ENCODE data around the gene PDSS2. TPM values are rescaled to one million over a fixed set of nuclear protein-coding genes. Genes with fewer than 3 reads are reported as not detected.
"Not testable (repeated sequence)": the region's sequence is repeated elsewhere in the genome, so short reads cannot be mapped to it uniquely, and the experiment has no call there.

Gene PDSS2
- total RNA-seq, 1 experiment from 2014 or later: 10.2 TPM

- BruUV-seq (replicated peaks): no TSS peak
- intact Hi-C loops (cut with micrococcal nuclease): no loop called here
- H3K9me3 Mint-ChIP-seq (ENCODE audit: unreplicated experiment): no peaks in the 10 kb centered on the region
- ChIA-PET POLR2A (interaction anchor here (0.6 to 1.3 kb wide), 4 partner anchors 13 to 259 kb away, joined by 3 to 4 read pairs (median 4); no protein-coding TSS in a partner anchor), CTCF (interaction anchor here (0.5 to 0.7 kb wide), 2 partner anchors 12 to 111 kb away, joined by 3 to 4 read pairs; no protein-coding TSS in a partner anchor)
- TF ChIP-seq, protein P1, sequence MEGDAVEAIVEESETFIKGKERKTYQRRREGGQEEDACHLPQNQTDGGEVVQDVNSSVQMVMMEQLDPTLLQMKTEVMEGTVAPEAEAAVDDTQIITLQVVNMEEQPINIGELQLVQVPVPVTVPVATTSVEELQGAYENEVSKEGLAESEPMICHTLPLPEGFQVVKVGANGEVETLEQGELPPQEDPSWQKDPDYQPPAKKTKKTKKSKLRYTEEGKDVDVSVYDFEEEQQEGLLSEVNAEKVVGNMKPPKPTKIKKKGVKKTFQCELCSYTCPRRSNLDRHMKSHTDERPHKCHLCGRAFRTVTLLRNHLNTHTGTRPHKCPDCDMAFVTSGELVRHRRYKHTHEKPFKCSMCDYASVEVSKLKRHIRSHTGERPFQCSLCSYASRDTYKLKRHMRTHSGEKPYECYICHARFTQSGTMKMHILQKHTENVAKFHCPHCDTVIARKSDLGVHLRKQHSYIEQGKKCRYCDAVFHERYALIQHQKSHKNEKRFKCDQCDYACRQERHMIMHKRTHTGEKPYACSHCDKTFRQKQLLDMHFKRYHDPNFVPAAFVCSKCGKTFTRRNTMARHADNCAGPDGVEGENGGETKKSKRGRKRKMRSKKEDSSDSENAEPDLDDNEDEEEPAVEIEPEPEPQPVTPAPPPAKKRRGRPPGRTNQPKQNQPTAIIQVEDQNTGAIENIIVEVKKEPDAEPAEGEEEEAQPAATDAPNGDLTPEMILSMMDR (IDR thresholded peaks at IDR 0.05; ENCODE audit: unreplicated experiment): no peak
- no peaks in the 10 kb centered on the region for H3K27me3 Mint-ChIP-seq (ENCODE audit: insufficient read depth, unreplicated experiment)
- peaks cover 9% of the 10 kb centered on the region for H3K4me1 Mint-ChIP-seq (ENCODE audit: insufficient read depth, unreplicated experiment)
- H3K27ac Mint-ChIP-seq (ENCODE audit: low read depth, unreplicated experiment): no peak overlapping the region
- no peak for DNase-seq (ENCODE audit: unreplicated experiment)
- no peak overlapping the region for H3K4me3 Mint-ChIP-seq (ENCODE audit: unreplicated experiment)
- peaks cover 6% of the 10 kb centered on the region for H3K36me3 Mint-ChIP-seq (ENCODE audit: insufficient read depth, unreplicated experiment)
Measured at GRCh38 chr6:107290491-107290890, 168.9 kb downstream of the PDSS2 start.

- POLR2A ChIA-PET; CTCF ChIA-PET; H3K27me3 Mint-ChIP-seq (ENCODE audit: insufficient read depth, unreplicated experiment); H3K36me3 Mint-ChIP-seq (ENCODE audit: insufficient read depth, unreplicated experiment); H3K4me3 Mint-ChIP-seq (ENCODE audit: unreplicated experiment); H3K4me1 Mint-ChIP-seq (ENCODE audit: insufficient read depth, unreplicated experiment); H3K9me3 Mint-ChIP-seq (ENCODE audit: unreplicated experiment); H3K27ac Mint-ChIP-seq (ENCODE audit: low read depth, unreplicated experiment); BruUV-seq (replicated peaks); intact Hi-C loops (cut with micrococcal nuclease); DNase-seq (ENCODE audit: unreplicated experiment): not testable (repeated sequence)
Measured at GRCh38 chr6:107289258-107289657, 170.1 kb downstream of the PDSS2 start.

GRCh38 chr6:107285683-107286082 lies 173.7 kb downstream of the PDSS2 start:
- H3K27me3 Mint-ChIP-seq (ENCODE audit: insufficient read depth, unreplicated experiment); H3K27ac Mint-ChIP-seq (ENCODE audit: low read depth, unreplicated experiment); POLR2A ChIA-PET; H3K9me3 Mint-ChIP-seq (ENCODE audit: unreplicated experiment); H3K4me1 Mint-ChIP-seq (ENCODE audit: insufficient read depth, unreplicated experiment); H3K4me3 Mint-ChIP-seq (ENCODE audit: unreplicated experiment); H3K36me3 Mint-ChIP-seq (ENCODE audit: insufficient read depth, unreplicated experiment); DNase-seq (ENCODE audit: unreplicated experiment); BruUV-seq (replicated peaks); CTCF ChIA-PET; intact Hi-C loops (cut with micrococcal nuclease): not testable (repeated sequence)

DNA sequence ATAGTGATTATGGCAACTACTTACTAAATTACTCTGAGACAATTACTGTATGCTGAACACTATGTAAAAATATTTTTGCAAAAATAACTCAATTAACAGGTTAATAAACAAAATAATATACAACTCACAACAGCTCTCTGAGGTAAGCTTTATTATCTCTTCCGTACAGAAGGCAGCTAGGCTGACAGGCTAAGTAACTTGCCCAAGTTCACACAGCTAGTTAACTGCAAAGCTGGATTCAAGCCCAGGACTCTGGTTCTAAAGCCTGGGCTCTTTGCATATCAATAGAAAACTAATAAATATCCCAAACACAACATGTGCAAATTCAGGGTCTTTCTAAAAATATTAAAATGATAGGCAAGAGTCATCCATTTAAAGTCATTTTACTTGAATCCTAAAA lies 174.6 kb downstream of the PDSS2 start:
- Mint-ChIP-seq H3K27ac (ENCODE audit: low read depth, unreplicated experiment) (no peak overlapping the region), H3K4me1 (ENCODE audit: insufficient read depth, unreplicated experiment) (no peaks in the 10 kb centered on the region), H3K4me3 (ENCODE audit: unreplicated experiment) (no peak overlapping the region), H3K27me3 (ENCODE audit: insufficient read depth, unreplicated experiment) (no peaks in the 10 kb centered on the region), H3K9me3 (ENCODE audit: unreplicated experiment) (no peaks in the 10 kb centered on the region), H3K36me3 (ENCODE audit: insufficient read depth, unreplicated experiment) (peaks cover 6% of the 10 kb centered on the region)
- ChIA-PET POLR2A (interaction anchor here (0.7 to 1.2 kb wide), 2 partner anchors 9 to 14 kb away, joined by 3 to 4 read pairs; no protein-coding TSS in a partner anchor), CTCF (interaction anchor here (0.6 to 1.7 kb wide), 3 partner anchors 17 to 33 kb away, joined by 4 to 6 read pairs (median 4); no protein-coding TSS in a partner anchor)
- intact Hi-C loops (cut with micrococcal nuclease): no loop called here
- BruUV-seq (replicated peaks): no TSS peak
- TF ChIP-seq, protein P1 (IDR thresholded peaks at IDR 0.05; ENCODE audit: unreplicated experiment): no peak
- no peak for DNase-seq (ENCODE audit: unreplicated experiment)

- Mint-ChIP-seq H3K27ac (ENCODE audit: low read depth, unreplicated experiment) (no peak overlapping the region), H3K4me1 (ENCODE audit: insufficient read depth, unreplicated experiment) (no peaks in the 10 kb centered on the region), H3K36me3 (ENCODE audit: insufficient read depth, unreplicated experiment) (no peaks in the 10 kb centered on the region), H3K9me3 (ENCODE audit: unreplicated experiment) (no peaks in the 10 kb centered on the region), H3K27me3 (ENCODE audit: insufficient read depth, unreplicated experiment) (no peaks in the 10 kb centered on the region), H3K4me3 (ENCODE audit: unreplicated experiment) (no peak overlapping the region)
- DNase-seq (ENCODE audit: unreplicated experiment): no peak
- TF ChIP-seq, protein P1 (IDR thresholded peaks at IDR 0.05; ENCODE audit: unreplicated experiment): no peak
- intact Hi-C loops (cut with micrococcal nuclease): no loop called here
- CTCF ChIA-PET: no interaction called here
- no TSS peak for BruUV-seq (replicated peaks)
- POLR2A ChIA-PET: interaction anchor here (0.5 kb wide), 1 partner anchor 86 kb away, joined by 3 read pairs; no protein-coding TSS in a partner anchor
Measured at GRCh38 chr6:107280791-107281190, 178.6 kb downstream of the PDSS2 start.

DNA sequence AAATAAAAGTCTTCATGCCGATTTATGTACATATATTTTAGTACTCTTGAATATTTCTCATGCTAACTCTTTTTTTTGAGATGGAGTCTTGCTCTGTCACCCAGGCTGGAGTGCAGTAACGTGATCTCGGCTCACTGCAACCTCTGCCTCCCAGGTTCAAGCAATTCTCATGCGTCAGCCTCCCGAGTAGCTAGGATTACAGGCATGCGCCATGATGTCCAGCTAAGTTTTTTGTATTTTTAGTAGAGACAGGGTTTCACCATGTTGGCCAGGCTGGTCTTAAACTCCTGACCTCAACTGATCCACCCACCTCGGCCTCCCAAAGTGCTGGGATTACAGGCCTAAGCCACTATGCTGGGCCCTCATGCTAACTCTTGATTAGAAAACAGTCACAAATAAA lies 179.4 kb downstream of the PDSS2 start:
- POLR2A ChIA-PET: not testable (repeated sequence)

More for the DNA sequence above, 179.4 kb downstream of the PDSS2 start:
- H3K4me3 Mint-ChIP-seq (ENCODE audit: unreplicated experiment); H3K9me3 Mint-ChIP-seq (ENCODE audit: unreplicated experiment); H3K27ac Mint-ChIP-seq (ENCODE audit: low read depth, unreplicated experiment); H3K4me1 Mint-ChIP-seq (ENCODE audit: insufficient read depth, unreplicated experiment); H3K36me3 Mint-ChIP-seq (ENCODE audit: insufficient read depth, unreplicated experiment); H3K27me3 Mint-ChIP-seq (ENCODE audit: insufficient read depth, unreplicated experiment); BruUV-seq (replicated peaks); DNase-seq (ENCODE audit: unreplicated experiment); intact Hi-C loops (cut with micrococcal nuclease): not testable (repeated sequence)
- CTCF ChIA-PET: interaction anchor here (0.7 kb wide), 1 partner anchor 12 kb away, joined by 3 read pairs; no protein-coding TSS in a partner anchor
